HG03442 (cell line): Measurements from ENCODE around the gene CCDC57.

Experiments
- ATAC-seq: cut with Tn5 transposase; IDR thresholded peaks from one replicate; pipeline ENCODE4 v1.9.1; 2021; ENCODE audit warnings: mild to moderate bottlenecking, moderate library complexity; ENCODE audit not compliant: unreplicated experiment

Gene CCDC57

DNA sequence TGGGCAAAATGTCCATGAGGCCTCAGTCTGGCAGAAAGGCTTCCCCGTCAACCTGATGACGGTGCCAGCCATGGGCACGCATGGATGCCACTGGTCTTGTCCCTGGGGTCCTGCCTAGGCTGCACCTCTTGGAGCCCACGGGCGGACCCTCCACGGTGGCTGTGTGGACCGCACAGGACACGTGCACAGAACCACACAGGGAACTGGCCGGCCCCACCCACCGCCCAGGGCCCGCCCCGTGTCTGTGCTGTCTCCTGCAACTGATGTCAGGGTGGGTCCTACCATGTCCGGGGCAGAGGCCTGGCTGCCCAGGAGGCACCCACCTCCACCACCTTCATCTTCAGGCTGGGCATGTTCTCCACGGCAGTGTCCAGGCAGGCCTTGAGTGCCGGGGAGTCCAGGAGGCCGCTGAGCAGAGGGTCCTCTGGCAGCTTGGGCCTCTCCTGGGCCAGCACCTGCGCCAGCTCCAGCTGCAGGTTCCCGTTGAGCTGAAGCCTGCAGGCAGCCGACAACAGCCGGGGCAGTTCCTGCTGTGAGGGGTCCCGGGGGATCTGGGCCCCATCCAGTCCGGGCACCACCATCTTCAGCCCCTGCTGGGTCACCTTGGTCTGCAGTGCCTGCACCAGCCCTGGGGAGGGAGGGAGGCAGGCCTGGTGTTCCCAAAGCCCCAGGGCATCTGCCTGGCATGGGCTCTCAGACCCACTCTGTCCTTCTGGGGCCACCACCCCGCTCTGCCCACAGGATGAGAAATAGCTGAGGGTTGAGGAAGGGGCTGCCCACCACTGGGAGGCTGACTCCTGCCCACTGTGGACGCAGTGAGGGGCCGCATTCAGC is 126.5 kb downstream of the CCDC57 start:
- no peak for ATAC-seq

DNA sequence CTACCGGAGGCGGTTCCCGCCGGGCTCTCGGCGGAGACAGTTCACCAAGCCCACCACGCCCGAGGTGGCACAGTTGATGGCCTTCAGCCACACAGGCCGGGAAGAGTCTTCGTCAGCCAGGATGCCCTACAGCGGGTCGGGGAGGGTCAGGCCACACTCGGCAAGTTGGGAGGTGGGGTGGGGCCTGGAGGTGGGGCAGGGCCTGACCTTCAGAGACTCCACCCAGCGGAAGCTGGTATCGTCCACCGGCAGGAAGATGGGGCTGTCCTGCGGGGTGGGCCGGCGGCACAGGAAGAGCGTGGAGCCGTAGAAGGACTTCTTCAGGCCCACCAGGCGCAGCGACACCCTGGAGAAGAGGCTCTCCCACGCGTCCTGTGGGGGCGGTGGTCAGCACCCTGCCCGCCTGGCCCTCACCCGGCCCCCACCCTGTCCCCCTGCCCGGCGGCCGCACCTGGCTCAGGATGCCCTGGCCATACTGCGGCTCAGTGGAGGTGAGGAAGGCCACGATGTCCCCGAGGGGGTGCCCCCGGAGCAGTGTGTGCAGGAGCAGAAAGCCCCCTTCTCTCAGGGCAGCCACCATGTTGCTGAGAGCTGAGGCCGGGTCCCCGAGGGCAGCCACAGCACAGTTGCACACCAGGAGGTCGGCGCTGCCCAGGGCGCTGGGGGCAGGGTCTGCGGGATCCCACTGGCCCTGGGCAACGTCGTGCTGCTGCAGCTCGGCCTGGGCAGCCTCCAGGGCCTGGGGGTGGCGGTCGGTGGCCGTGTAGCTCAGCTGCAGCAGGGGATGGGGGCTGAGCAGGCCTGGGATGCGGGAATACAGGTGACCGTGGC is 127.4 kb downstream of the CCDC57 start:
- ATAC-seq: no peak

DNA sequence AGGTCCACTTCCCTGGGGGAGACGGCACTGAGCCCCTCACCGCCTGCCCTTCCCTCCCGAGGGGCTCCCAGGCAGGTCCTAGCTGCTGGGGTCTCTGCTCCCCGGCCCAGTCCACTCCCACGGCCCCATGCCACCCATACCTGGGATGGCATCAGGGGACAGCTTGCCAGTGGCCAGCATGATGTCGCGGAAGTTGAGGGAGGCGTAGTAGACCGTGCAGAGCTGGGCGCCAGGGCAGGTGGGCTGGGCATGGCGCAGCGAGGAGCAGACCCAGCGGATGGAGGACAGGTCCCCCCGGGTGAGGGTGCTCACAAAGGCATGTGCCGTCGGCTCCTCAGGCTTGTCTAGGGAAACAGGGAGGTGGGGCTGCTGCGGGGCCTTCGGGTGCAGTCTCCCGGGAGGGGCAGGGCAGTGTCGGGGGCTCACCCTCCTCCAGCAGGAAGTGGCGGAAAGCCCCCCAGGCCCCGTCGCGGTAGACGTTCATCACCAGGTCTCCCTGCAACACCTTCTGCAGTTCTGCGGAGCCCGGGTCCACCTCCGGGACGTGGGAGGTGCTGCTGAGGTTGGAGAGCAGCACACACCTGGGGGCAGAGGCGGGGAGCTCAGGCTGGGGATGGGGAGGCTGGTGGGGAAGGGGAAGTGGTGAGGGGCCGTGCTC is 128.1 kb downstream of the CCDC57 start:
- no peak for ATAC-seq

- no peak for ATAC-seq
Observed at GRCh38 chr17:82083533-82084359, 128.9 kb downstream of the CCDC57 start.

GRCh38 chr17:82083009-82083408 is 129.6 kb downstream of the CCDC57 start:
- ATAC-seq: no peak

DNA sequence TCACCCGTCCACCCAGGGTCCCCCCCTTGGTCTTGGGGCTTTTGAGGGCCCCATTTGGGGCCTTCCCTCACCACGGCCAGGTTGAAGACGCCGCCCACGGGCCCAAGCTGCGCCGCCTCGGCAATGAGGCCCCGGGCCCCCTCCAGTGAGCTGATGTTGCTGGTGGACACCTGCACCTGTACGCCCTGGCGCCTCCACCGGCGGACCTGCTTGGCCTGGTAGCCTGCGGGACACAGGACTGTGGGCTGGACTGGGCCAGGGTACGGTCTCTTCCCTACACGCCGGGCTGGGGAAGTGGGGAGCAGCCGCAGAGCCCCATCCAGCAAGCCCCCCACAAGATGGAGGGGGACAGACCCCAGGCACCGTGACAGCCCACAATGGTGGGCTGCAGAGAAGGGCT is 130.2 kb downstream of the CCDC57 start:
- no peak for ATAC-seq

- ATAC-seq: no peak
Observed at GRCh38 chr17:82081966-82082365, 130.7 kb downstream of the CCDC57 start.

- ATAC-seq: no peak
Observed at GRCh38 chr17:82081546-82081945, 131.1 kb downstream of the CCDC57 start.

- no peak for ATAC-seq
Observed at GRCh38 chr17:82080789-82081464, 131.7 kb downstream of the CCDC57 start.

DNA sequence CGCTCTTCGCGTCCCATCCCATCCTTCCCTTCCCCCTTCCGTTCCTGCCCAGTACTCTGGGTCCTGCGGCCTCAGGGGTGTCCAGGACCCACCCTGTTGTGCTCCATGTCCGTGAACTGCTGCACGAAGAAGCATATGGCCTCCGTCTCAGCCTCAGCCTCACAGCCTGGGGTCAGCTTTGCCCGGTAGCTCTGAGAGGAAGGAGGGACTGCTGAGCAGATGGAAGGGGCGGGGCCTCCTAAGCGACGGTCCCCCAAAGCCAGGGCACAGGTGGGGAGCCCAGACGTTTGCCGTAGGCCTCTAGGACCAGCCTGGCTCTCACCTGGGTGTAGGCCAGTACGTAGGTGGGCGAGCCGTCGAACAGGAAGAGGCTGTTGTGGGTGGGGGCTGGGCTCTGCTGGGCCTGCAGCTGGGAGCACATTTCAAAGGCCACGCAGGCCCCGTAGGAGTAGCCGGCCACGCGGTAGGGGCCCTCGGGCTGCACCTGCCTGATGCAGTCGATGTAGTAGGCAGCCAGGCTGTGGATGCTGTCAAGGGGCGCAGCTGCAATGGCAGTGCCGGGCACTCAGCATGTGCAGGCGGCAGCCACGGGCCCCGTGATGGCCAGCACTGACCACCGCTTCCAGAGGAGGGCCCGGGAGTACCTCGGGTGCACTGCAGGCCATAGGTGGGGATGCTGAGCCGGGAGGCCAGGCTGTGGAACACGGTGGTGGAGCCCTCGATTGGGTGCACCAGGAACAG is 132.4 kb downstream of the CCDC57 start:
- no peak for ATAC-seq

GRCh38 chr17:82079001-82079677 is 133.5 kb downstream of the CCDC57 start:
- no peak for ATAC-seq

DNA sequence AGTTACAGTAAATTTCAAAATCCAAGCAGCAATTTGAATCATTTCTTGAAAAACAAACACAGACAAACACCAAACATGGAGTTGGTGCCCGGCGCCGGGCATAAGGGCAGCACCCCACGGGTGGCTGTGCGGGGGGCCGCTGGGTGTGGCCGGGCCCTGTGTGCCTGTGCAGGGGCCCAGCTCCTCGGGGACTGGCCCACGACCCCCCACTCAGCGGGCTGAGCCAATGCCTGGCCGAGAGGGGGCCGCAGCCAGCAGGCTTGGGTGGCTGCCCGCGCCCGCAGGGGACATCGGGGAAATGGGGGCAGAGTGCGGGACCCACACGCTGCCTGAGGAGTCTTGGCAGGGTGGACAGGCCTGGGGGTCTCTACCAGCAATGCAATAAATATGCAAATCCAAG is 134.2 kb downstream of the CCDC57 start:
- no peak for ATAC-seq

- no peak for ATAC-seq
Observed at GRCh38 chr17:82077617-82078358, 134.9 kb downstream of the CCDC57 start.

DNA sequence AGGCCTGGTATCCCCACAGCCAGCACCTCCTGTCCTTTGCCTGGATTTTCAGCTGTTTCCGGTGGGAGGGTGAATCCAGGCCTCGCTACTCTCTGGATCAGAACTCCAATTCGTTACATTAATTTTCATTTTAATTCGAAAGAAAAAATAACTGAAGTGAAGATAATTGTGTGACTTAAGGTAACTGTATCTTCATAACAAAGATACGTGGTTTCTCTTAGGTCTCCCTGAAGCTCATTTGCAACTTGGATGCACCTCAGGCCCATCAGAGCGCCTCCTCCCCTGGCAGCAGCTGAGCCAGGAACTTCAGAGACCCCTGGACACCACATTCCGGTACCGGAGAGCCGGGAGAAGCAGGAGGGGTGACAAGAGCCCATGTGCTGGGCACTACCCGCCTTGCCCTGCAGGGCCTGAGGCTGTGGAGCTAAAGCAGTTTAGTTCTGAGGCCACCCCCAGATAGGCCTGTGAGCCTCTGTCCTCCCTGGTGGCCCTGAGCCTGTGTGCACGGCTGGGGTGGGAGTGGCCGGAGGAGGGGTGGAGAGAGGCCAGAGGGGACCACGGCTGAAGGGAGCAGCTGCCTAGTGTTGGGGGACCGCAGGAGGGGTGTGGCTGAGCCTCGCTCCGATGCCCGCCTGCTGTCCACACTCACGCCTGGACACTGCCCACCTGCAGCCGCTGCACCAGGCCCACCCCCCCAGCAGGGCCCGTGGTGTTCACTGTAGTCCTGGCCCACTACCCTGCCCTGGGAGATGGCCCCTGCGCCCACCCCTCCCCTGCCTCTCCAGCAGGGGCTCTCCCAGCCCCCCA is 135.7 kb downstream of the CCDC57 start:
- no peak for ATAC-seq

- no peak for ATAC-seq
Observed at GRCh38 chr17:82076018-82076784, 136.4 kb downstream of the CCDC57 start.

- ATAC-seq: no peak
Observed at GRCh38 chr17:82073446-82073845, 139.2 kb downstream of the CCDC57 start.

- no peak for ATAC-seq
Observed at GRCh38 chr17:82072827-82073226, 139.8 kb downstream of the CCDC57 start.
